Activated T-cell treated with anti-CD3 and anti-CD28 coated beads, Interleukin-2, amount 50 U/mL, for 1 hour (primary cell): ENCODE data around the gene KPNA4.

Experiments used
- DNase-seq: peaks from one replicate; pipeline ENCODE4 v3.0.0-alpha.2; 2020

The KPNA4 gene

GRCh38 chr3:160448845-160449635 lies 116.3 kb downstream of the KPNA4 start:
- DNase-seq, result no peak

- DNase-seq, result no peak
These were observed 117.8 kb downstream of the KPNA4 start for GRCh38 chr3:160447544-160447943.

DNA sequence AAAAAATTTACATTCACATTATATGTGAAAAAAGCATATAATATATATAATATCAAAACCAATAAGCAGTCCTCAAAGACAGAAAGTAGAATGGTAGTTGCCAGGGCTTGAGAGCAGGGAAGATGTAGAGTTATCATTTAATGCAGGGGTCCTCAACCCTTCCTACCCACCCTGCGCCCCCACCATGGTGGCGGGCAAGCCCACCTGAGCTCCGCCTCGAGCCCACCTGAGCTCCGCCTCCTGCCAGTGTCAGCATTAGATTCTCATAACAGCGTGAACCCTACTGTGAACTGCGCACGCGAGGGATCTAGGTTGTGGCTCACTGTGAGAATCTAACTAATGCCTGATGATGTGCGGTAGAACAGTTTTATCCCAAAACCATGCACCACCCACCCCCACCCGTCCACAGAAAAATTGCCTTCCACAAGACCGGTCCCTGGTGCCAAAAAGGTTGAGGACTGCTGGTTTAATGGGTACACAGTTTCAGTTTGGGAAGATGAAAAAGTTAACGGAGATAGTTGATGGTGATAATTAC lies 118.8 kb downstream of the KPNA4 start:
- no peak for DNase-seq

- no peak for DNase-seq
These were observed 119.5 kb downstream of the KPNA4 start for GRCh38 chr3:160445854-160446253.
